GM21576 (cell line): ENCODE data around the gene TMEM178B.

Source experiments
- ATAC-seq: cut with Tn5 transposase; IDR thresholded peaks from one replicate; pipeline ENCODE4 v1.9.1; 2021; ENCODE audit warnings: mild to moderate bottlenecking, moderate library complexity; ENCODE audit not compliant: unreplicated experiment

Gene TMEM178B

DNA sequence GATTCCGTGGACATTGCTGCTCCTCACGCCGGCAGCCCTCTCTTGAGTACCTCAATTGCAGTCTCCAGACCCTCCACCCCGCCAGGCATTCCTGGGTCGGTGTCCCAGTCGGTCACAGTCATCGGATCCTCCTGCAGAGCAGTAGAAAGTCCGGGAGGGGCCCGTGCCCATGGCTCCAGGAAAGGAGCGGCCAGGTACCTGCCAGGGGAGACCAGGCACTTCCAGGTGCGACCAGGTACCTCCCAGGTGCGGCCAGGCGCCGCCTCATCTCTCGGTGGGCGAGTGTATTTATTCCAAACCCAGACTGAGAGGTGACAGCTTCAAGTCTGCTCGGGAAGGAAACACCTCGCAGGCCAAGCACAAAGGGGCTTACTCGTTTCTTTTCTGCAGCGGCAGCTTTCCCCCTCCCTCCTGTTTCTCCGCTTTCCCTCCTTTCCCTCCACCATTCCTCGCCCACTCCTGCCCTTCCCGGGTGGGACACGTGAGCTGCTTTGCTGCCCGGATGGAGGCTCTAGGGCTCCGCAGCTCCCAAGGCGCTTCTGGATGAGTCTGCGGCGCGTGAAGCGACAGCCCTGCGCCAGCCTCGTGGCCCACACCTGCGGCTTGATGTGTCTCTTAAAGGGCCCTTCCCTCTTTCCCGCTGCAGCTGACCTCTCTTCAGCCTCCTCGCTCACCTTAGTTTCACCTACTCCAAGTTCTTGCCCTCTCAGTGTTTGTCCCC, 438.0 kb downstream of the TMEM178B start:
- ATAC-seq, result no peak

DNA sequence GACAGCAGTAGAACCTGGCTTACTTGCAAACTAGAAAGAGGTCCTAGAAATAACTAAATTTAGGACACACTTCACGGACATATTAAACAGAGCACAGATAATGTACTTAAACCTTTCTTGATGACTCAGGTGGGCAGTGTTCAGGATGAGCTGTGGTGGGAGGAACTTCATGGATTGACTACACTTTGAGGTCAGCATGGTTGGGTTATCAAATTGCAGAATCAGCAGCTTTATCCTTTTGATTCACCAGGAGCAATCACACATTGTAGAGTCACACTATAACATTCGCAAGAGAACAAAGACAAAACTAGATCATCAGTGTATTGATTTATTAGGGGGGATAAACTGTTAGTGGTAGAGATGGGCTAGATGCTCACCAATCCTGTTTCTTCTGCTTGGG, 438.7 kb downstream of the TMEM178B start:
- no peak for ATAC-seq

DNA sequence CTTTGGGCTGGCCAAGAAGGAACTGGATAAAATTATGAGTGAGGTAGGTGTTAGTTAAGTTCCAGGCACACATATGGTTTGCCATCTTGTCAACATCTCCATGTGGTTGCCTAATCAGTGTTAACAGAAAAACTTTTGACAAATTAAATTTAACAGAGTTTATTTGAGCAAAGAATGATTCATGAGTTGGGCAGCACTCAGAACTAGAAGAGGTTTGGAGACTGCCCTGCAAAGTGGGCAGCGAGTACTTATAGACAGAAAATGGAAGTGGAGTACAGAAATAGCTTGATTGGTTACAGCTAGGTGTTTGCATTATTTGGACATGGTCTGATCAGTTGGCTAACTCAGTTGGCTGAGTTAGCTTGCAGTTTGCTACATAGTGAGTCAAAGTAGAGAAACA, 439.9 kb downstream of the TMEM178B start:
- no peak for ATAC-seq

DNA sequence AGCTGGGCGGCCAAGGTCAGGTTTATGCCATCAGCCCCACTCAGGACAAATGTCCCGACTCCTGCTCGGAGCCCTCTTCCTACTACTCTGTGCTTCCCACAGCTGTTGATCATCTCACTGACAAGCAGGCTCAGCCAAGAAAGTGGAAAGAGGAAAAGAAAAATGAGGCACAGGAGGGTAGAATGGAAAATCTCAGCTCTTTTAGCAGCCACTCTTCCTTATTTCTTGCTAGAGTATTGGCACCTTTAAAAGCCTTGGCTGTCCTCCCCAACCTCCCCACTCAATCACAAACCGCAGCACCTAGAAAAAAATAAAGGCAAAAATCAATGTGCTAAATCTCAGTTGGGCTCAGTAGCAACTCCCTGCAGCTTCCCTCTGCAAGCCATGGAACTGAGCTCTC, 442.1 kb downstream of the TMEM178B start:
- ATAC-seq, result no peak

DNA sequence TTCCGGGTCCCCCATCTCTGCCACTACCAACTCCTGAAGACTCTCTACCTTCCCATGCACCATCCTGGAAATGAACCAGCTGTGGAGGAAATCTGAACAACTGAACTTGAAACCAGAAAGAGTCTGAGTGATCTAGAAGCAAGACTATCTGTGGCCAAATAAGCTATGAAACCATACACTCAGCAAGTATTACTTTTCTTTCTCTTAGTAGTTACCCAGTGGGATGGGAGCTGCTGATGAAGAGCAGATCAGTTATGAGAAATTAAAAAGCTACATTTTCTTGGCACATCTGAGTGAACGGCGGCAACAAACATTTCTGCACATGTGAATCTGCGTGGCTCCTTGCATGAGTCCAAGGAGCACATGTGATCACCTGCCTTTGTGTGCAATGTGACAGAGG, 445.8 kb downstream of the TMEM178B start:
- no peak for ATAC-seq

DNA sequence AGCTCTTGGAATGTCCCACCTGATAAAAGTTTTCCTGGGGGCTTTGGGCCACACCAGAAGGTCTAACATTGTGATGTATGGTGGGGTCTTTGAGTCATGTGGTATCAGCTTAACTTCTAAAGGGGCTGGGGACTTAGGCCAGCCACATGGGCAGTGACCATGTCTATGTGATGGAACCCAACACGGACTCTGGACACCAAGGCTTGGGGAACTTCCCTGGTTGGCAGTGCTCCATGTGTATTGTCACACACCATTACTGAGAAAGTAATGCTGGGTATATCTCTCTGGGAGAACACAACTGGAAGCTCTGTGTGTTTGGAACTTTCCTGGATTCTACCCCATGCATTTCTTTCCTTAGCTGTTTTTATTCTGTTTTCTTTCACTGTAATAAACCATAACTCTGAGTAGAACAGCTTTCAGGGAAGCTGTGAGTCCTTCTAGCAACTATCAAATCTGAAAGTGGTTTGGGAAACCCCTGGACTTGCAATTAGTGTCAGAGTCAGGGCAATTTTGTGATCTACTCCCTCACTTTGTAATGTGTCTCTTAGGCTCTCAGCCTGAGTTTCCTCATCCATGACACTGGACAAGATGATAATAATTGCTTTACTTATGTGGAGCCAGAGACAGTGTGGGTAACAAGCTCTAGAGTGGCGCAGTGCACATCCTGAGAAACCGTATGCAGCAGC, 448.9 kb downstream of the TMEM178B start:
- ATAC-seq, result no peak

DNA sequence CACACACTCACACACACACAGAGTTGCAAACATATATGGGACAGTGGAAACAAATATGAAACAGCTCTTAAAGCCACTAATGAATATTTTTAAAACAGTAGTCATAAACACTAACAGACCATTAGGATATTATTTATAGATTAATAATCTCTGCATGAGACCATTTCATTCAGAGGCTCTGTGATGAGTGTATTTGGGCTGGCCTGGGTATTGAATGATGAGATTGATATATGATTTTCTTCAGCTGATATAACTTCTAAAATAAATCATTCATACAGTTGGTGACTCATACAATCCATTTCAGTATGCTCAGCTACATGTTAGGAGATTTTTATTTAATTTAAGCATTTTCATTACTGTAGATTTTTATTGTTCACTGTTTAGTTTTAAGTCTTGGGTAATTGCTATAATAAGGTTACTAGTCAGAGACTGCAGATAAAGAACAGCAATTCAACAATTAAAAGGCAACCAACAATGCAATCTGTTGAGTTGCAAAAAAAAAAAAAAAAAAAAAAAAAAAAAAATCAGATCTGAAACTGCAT, 452.2 kb downstream of the TMEM178B start:
- ATAC-seq, result no peak

DNA sequence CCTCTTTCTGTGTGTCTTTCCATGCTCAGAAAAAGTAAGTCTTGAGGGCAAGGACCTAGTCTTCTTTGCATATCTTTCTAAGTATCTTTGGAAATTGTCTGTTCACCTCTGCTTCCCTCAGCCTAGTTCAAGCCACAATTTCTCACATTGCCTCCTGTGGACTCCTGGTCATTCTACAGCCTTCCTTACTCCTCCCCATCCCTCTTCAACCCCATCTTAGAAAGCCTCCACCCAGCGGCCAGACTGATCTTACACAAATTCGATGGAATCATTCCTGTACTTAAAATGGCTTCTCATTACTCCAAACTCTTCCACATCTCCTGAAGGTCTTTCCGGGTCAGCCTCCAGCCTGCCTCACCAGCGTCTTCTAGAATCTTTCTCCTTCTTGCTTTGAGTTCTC, 453.2 kb downstream of the TMEM178B start:
- ATAC-seq, result no peak

DNA sequence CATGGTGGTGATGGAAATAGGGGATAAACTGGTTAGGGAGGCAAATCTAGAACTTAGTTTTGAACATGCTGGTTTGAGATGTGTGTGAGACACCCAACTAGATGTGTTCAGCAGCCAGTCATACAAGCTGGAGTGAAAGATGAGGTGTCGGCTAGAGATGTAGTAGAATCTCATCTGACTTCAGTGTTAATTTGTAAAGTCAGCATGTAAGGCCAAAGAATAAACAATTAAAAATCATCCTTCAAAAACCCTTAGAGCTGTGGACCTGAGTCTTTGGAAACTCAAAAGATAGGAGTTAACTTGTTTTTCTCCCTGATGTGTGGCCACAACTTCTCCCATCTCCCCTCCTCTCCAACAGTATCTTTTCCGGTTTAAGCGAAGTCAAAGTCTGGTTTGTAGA, 454.5 kb downstream of the TMEM178B start:
- ATAC-seq, result no peak
